ENCODE data around the gene DENND2C.

Gene DENND2C

DNA sequence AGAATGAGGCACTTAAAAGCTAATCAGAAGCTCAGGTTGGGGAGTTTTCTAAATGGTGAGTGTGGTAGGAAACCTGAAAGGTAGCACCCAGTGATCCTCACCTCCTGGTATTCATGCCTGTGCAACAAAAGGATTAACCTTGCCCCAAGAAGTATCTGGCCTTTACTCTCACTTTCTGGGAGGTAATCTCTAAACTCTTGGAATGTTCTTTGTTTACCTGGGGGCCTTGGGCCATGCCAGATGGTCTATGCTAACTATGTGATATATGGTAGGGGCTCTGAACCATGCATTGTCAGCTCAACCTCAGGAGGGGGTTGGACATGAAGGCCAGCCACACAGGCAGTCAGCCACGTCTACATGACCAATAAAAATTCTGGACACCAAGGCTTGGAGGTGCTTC is 134.4 kb downstream of the DENND2C start:
- FAIRE-seq, result no peak
- TF ChIP-seq, protein P1, sequence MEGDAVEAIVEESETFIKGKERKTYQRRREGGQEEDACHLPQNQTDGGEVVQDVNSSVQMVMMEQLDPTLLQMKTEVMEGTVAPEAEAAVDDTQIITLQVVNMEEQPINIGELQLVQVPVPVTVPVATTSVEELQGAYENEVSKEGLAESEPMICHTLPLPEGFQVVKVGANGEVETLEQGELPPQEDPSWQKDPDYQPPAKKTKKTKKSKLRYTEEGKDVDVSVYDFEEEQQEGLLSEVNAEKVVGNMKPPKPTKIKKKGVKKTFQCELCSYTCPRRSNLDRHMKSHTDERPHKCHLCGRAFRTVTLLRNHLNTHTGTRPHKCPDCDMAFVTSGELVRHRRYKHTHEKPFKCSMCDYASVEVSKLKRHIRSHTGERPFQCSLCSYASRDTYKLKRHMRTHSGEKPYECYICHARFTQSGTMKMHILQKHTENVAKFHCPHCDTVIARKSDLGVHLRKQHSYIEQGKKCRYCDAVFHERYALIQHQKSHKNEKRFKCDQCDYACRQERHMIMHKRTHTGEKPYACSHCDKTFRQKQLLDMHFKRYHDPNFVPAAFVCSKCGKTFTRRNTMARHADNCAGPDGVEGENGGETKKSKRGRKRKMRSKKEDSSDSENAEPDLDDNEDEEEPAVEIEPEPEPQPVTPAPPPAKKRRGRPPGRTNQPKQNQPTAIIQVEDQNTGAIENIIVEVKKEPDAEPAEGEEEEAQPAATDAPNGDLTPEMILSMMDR (IDR thresholded peaks at IDR 0.05; ENCODE audit: insufficient read depth, missing control alignments), result no peak
- no peak for DNase-seq (ENCODE audit: insufficient read length, low spot score)

Measured in D721Med (cell line).